ENCODE data around the gene PCDHGB5.
"Not testable (repeated sequence)": the region's sequence is repeated elsewhere in the genome, so short reads cannot be mapped to it uniquely, and the experiment has no call there.

The PCDHGB5 gene

DNA sequence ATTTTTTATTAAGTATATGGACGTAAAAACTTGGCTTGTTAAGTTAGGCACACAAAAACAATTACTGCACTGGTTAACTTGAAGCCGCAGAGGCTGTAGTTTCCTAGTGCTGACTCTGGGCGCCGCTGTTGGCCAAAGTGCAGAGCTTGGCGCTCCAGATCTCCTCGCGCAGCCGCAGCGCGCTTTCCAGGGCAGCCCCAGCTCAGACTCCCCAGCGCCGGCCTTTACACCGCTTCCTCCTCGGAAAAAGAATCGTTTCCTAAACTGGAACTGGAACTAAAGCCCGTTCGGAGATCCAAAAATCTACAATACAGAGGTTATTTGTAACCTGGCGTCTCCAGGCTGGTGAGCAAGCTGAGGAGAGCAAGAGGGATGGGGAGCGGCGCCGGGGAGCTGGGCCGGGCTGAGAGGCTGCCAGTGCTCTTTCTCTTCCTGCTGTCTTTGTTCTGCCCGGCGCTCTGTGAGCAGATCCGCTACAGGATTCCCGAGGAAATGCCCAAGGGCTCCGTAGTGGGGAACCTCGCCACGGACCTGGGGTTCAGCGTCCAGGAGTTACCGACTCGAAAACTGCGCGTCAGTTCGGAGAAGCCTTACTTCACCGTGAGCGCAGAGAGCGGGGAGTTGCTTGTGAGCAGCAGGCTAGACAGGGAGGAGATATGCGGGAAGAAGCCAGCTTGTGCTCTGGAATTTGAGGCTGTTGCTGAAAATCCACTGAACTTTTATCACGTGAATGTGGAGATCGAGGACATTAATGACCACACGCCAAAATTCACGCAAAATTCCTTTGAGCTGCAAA is at the start of gene PCDHGB5:
TSS of gene PCDHGB5 (plus strand) at position 192 of the 796 bp plus-strand sequence. CDS start at position 373, 181 bp downstream.
- not testable (repeated sequence) for DNase-seq

DNA sequence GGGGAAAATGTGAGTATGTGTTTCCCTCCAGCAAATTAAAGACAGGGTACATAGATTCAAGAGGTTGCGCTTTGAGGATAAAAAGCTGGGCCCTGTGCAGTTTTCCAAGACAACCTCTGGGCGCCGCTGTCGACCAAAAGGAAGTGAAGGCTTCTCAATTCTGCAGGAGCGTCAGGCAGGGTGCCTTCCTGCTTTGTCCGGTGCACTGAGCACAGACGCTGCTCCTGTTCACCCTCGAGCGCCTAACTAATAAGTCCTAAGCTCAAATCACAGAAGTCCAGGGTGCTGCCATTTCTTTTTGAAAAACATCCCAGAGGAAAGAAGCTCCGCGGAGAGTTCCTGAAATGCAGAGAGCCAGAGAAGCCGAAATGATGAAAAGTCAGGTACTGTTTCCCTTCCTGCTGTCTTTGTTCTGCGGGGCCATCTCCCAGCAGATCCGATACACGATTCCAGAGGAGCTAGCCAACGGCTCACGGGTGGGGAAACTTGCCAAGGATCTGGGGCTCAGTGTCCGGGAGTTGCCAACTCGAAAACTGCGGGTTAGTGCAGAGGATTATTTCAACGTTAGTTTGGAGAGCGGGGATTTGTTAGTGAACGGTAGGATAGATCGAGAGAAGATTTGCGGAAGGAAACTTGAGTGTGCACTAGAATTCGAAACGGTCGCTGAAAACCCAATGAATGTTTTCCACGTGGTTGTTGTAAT is 47.7 kb upstream of the PCDHGB5 start, which contains the start of gene PCDHGB1:
TSS of gene PCDHGB1 (plus strand) at position 183 of the 703 bp plus-strand sequence. CDS start at position 345, 162 bp downstream.
- peak; percentile 41 for DNase-seq

DNA sequence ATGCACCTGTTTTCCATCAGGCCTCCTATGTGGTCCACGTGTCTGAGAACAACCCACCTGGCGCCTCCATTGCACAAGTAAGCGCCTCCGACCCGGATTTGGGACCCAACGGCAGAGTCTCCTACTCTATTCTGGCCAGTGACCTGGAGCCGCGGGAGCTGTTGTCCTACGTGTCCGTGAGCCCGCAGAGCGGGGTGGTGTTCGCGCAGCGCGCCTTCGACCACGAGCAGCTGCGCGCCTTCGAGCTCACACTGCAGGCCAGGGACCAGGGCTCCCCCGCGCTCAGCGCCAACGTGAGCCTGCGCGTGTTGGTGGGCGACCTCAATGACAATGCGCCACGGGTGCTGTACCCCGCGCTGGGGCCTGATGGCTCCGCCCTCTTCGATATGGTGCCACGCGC is 46.2 kb upstream of the PCDHGB5 start:
- DNase-seq, result no peak

DNA sequence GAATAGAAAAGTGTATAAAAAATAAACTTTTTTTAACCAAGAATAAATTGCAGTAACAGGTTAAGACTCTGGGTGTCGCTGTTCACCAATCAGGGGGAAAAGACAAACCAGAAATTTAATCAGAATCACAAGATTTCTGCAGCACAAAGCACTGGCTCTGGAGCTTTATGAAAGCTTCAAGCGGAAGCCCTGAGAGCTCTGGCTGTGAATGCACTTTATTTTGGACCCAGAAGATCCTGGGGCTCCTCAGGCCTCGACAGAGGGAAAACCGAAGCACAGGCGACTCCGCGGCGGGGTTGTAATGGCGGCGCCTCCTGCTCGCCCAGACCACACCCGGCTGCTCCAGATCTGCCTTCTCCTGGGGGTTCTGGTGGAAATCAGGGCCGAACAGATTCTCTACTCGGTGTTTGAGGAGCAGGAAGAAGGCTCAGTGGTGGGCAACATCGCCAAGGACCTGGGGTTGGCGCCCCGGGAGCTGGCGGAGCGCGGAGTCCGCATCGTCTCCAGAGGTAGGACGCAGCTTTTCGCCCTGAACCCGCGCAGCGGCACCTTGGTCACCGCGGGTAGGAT is 42.8 kb upstream of the PCDHGB5 start, which contains the start of gene PCDHGA4:
TSS of gene PCDHGA4 (plus strand) at position 122 of the 570 bp plus-strand sequence. CDS start at position 209, 87 bp downstream.
- DNase-seq, result no peak

DNA sequence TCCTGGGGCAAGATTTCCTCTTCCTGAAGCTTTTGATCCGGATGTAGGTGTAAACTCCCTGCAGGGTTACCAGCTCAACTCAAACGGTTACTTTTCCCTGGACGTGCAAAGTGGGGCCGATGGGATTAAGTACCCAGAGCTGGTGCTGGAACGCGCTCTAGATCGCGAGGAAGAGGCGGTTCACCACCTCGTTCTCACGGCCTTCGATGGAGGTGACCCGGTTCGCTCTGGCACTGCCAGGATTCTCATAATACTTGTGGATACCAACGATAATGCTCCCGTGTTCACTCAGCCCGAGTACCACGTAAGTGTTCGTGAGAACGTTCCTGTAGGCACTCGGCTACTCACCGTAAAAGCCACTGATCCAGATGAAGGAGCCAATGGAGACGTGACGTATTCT is 42.1 kb upstream of the PCDHGB5 start:
- DNase-seq, result no peak

DNA sequence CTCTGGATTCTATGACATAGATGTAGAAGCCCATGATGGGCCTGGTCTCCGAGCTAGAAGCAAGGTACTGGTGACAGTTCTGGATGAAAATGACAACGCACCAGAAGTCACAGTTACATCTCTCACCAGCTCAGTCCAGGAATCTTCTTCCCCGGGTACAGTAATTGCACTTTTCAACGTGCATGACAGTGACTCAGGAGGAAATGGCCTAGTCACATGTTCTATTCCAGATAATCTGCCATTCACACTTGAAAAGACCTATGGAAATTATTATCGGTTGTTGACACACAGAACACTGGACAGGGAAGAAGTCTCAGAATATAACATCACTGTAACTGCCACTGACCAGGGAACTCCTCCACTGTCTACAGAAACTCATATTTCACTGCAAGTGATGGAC is 41.6 kb upstream of the PCDHGB5 start:
- no peak for DNase-seq

DNA sequence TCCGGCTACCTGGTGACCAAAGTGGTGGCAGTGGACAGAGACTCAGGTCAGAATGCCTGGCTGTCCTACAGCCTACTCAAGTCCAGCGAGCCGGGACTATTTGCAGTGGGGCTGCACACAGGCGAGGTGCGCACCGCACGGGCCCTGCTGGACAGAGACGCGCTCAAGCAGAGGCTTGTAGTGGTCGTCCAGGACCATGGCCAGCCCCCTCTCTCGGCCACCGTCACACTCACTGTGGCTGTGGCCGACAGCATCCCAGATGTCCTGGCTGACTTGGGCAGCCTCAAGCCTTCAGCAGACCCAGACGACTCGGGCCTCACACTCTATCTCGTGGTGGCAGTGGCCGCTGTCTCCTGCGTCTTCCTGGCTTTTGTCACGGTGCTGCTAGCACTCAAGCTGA is 40.8 kb upstream of the PCDHGB5 start:
- no peak for DNase-seq

DNA sequence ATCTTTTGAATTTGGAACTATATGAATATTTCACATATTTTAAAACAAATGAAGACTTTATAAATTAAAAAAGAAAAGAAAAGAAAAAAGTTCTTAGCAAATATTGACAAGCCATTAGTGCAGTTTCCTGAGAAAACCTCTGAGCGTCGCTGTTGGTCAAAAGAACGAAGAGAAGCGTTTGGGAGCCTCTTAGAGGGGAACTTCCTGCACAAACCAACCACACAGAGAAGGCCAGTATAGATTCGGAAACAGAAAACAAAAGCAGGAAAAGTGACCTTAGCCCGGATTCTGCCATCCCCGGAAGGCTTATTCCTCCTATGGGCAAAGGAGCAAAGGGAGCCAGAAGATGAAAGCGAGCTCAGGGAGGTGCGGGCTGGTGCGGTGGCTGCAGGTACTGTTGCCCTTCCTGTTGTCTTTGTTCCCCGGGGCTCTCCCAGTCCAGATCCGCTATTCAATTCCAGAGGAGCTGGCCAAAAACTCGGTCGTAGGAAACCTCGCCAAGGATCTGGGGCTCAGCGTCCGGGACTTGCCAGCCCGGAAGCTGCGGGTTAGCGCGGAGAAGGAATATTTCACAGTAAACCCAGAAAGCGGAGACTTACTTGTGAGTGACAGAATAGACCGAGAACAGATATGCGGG is 37.8 kb upstream of the PCDHGB5 start, which contains the start of gene PCDHGB2:
TSS of gene PCDHGB2 (plus strand) at position 205 of the 637 bp plus-strand sequence. CDS start at position 347, 142 bp downstream.
- peak; percentile 1 for DNase-seq

DNA sequence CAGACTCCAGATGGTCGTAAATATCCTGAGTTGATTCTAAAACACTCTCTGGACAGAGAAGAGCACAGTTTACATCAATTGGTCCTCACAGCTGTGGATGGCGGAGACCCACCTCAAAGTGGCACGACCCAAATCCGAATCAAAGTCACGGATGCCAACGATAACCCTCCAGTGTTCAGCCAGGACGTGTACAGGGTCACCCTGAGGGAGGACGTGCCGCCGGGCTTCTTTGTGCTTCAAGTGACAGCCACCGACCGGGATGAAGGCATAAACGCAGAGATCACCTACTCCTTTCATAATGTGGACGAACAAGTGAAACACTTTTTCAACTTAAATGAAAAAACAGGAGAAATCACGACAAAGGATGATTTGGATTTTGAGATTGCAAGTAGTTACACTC is 37.1 kb upstream of the PCDHGB5 start:
- DNase-seq, result no peak

DNA sequence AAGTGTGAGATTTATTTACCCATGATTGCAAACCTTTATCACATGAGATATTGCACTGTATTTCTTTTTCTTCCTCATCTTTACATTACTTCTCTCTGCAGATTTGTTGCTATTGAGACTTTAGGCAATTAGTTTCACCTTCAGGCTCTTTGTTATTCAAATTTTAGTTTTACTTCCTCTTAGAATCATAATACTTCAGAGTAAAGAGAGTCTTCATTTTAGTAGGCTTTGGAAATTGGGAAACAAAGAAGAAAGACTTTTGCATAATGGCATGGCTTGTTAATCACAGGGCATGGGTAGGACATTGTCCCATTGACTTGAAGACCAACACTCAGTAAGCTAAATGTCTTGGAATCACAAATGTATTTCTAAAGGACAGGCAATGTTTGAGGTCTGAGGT is 35.0 kb upstream of the PCDHGB5 start:
- no peak for DNase-seq

DNA sequence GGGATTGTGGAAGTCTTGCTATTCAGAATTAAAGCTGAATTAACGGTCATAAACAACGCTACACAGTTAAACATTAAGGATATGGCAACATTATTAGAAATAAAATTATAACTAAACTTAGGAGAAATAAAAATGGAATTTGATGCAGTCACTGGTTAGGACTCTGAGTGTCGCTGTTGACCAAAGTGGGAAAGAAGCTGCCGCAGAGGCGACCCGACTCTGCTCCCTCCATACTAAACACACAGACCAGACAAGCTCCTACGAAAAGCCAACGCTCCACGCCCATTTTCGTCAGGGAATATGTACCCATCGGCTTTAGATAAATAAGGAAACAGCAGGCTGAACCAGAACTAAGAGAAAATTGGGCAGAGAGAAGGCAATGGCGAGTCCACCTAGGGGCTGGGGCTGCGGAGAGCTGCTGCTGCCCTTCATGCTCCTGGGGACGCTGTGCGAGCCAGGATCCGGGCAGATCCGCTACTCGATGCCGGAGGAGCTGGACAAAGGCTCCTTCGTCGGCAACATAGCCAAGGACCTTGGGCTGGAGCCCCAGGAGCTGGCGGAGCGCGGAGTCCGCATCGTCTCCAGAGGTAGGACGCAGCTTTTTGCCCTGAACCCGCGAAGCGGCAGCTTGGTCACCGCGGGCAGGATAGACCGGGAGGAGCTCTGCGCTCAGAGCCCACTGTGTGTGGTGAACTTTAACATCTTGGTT is 33.6 kb upstream of the PCDHGB5 start, which contains the start of gene PCDHGA5:
TSS of gene PCDHGA5 (plus strand) at position 211 of the 709 bp plus-strand sequence. CDS start at position 380, 169 bp downstream.
- DNase-seq, result no peak

DNA sequence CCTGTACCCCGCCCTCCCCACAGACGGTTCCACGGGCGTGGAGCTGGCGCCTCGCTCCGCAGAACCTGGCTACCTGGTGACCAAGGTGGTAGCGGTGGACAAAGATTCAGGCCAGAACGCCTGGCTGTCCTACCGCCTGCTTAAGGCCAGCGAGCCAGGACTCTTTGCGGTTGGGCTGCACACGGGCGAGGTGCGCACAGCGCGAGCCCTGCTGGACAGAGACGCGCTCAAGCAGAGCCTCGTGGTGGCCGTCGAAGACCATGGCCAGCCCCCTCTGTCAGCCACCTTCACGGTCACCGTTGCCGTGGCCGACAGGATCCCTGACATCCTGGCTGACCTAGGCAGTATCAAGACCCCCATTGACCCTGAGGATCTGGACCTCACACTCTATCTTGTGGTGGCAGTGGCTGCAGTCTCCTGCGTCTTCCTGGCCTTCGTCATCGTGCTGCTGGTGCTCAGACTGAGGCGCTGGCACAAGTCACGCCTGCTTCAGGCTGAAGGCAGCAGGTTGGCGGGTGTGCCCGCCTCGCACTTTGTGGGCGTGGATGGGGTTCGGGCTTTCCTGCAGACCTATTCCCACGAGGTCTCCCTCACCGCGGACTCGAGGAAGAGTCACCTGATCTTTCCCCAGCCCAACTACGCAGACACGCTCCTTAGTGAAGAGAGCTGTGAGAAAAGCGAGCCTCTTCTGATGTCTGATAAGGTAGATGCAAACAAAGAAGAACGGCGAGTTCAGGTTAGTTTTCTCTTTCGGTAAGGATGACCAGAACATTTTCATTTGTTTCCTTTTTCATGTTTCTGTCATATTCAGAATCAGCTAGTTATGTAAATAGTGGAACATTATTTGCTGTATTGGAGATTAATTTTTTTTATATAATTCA is 31.5 kb upstream of the PCDHGB5 start:
- DNase-seq, result no peak

DNA sequence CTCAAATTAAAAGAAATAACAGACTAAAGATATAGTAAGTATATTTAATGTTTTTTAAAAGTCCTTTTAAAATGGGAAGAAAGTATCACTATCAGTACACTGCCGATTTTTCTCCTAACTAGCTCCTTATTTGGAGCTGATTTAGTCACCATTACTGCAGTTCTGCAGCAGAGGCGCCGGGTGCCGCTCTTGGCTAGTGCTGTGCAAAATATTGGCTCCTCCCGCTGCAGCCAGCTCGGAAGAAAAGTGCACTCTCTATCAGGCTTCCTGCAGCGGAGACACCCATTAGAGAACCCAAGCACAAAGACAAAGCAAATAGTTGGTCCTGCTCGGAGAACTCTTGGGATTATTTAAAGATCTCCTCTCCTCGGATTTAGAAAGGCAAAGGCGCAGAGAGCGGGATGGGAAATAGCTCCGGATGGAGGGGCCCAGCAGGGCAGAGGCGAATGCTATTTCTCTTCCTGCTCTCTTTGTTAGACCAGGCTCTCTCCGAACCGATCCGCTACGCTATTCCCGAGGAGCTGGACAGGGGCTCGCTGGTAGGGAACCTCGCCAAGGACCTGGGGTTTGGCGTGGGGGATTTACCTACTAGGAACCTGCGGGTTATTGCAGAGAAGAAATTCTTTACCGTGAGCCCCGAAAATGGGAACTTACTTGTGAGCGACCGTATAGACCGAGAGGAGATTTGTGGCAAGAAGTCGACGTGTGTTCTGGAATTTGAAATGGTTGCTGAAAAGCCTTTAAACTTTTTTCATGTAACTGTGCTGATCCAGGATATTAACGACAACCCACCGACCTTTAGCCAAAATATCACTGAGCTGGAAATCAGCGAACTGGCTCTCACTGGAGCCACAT is 27.5 kb upstream of the PCDHGB5 start, which contains the start of gene PCDHGB3:
TSS of gene PCDHGB3 (plus strand) at position 249 of the 855 bp plus-strand sequence. CDS start at position 402, 153 bp downstream.
- no peak for DNase-seq

DNA sequence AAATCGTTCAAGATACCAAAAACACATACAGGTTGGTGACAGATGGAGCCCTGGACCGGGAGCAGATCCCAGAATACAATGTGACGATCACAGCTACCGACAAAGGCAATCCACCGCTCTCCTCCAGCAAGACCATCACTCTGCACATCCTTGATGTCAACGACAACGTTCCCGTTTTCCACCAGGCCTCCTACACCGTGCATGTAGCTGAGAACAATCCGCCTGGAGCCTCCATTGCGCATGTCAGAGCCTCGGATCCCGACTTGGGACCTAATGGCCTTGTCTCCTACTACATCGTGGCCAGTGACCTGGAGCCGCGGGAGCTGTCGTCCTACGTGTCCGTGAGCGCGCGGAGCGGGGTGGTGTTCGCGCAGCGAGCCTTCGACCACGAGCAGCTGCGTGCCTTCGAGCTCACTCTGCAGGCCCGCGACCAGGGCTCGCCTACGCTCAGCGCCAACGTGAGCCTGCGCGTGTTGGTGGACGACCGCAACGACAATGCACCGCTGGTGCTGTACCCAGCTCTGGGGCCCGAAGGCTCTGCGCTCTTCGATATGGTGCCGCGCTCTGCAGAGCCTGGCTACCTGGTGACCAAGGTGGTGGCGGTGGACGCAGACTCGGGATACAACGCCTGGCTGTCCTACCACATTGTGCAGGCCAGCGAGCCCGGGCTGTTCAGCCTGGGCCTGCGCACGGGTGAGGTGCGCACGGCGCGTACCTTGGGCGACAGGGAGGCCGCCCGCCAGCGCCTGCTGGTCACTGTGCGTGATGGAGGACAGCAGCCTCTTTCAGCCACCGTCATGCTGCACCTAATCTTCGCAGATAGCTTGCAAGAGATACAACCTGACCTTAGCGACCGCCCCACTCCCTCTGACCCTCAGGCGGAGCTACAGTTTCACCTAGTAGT is 25.9 kb upstream of the PCDHGB5 start:
- no peak for DNase-seq

DNA sequence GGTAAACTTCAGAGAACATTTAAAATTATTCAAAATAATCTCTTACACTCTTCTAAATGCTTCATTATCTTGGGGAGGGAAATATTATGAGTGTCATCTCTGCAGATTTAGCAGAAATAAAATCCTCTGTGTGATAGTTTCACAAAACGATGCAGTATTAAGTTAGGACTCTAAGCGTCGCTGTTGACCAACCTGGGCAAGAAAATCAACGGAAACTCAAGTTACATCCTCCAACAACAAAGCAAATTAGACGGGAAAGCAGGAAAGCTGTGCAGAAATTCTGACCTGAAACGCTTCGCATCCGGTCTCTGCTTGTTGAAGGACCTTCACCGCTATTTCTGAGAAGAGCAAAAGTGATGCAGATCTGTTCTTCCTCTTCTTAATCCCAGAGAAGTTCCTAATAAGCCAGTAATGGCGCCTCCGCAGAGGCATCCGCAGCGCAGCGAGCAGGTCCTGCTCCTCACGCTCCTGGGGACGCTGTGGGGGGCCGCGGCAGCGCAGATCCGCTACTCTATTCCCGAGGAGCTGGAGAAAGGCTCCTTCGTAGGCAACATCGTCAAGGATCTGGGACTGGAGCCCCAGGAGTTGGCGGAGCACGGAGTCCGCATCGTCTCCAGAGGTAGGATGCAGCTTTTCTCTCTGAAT is 24.0 kb upstream of the PCDHGB5 start, which contains the start of gene PCDHGA6:
TSS of gene PCDHGA6 (plus strand) at position 219 of the 645 bp plus-strand sequence. CDS start at position 412, 193 bp downstream.
- no peak for DNase-seq

DNA sequence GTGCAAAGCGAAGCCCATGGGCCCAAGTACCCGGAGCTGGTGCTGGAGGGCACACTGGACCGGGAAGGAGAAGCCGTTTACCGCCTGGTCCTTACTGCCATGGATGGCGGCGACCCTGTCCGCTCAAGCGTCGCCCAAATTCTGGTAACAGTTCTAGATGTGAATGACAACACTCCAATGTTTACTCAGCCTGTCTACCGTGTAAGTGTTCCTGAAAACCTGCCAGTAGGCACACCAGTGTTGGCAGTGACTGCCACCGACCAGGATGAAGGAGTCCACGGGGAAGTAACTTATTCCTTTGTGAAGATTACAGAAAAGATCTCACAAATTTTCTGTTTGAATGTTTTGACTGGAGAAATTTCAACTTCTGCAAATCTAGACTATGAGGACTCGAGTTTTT is 23.1 kb upstream of the PCDHGB5 start:
- DNase-seq, result no peak

DNA sequence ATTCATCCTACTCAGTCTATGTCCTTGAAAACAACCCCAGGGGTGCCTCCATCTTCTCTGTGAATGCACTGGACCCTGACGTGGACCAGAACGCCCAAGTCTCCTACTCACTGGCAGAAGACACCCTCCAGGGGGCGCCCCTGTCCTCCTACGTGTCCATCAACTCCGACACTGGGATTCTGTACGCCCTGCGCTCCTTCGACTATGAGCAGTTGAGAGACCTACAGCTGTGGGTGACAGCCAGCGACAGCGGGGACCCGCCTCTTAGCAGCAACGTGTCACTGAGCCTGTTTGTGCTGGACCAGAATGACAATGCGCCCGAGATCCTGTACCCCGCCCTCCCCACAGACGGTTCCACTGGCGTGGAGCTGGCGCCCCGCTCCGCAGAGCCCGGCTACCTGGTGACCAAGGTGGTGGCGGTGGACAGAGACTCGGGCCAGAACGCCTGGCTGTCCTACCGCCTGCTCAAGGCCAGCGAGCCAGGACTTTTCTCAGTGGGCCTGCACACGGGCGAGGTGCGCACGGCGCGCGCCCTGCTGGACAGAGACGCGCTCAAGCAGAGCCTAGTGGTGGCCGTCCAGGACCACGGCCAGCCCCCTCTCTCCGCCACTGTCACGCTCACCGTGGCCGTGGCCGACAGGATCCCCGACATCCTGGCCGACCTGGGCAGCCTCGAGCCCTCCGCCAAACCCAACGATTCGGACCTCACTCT is 22.1 kb upstream of the PCDHGB5 start:
- DNase-seq, result not testable (repeated sequence)
